Activated B cell treated with CpG ODN at 0.5 μM for 24 hours (primary cell): ENCODE measurements around the gene NUMBL. TPM values are rescaled to one million over a fixed set of nuclear protein-coding genes. Genes with fewer than 3 reads are reported as not detected.
"Not testable (repeated sequence)": the region's sequence is repeated elsewhere in the genome, so short reads cannot be mapped to it uniquely, and the experiment has no call there.

ENCODE experiments used
- ATAC-seq: fragments of 200-7000 bp; cut with Tn5 transposase; one replicate; pipeline ENCODE4 v1.10.0; 2021; ENCODE audit warnings: low read depth, mild to moderate bottlenecking, moderate library complexity
- CTCF ChIA-PET: fragments of 350-600 bp; sonication (Branson Sonifier 250); formaldehyde crosslinking; loops from one replicate; lab custom pipeline; 2021; ENCODE audit warnings: antibody characterized with exemption; lab: Charles Lee
- POLR2A ChIA-PET: fragments of 350-600 bp; sonication (Branson Sonifier 250); formaldehyde crosslinking; loops from one replicate; lab custom pipeline; 2021; ENCODE audit warnings: antibody characterized with exemption; lab: Charles Lee
- DNase-seq: peaks from one replicate; pipeline ENCODE4 v3.0.0; 2022
- H3K27ac Mint-ChIP-seq: one replicate; pipeline ENCODE4 v1.8.0; 2020; ENCODE audit warnings: mixed read lengths
- H3K27me3 Mint-ChIP-seq: one replicate; pipeline ENCODE4 v1.8.0; 2021; ENCODE audit warnings: mixed read lengths
- H3K36me3 Mint-ChIP-seq: one replicate; pipeline ENCODE4 v1.8.0; 2021; ENCODE audit warnings: low read depth, mixed read lengths
- H3K4me1 Mint-ChIP-seq: one replicate; pipeline ENCODE4 v1.8.0; 2021; ENCODE audit warnings: mixed read lengths
- H3K4me3 Mint-ChIP-seq: one replicate; pipeline ENCODE4 v1.8.0; 2020; ENCODE audit warnings: mild to moderate bottlenecking, mixed read lengths
- H3K9me3 Mint-ChIP-seq: one replicate; pipeline ENCODE4 v1.8.0; 2020; ENCODE audit warnings: mixed read lengths
- intact Hi-C: fragments of 100-400 bp; cut with micrococcal nuclease; formaldehyde crosslinking; loops from one replicate; pipeline ENCODE4 v1.15.1; 2024
- total RNA-seq: library from RNA; stranded (reverse); gene quantifications from 2 replicates; pipeline ENCODE4 v1.2.3, GENCODE V29; 2022
- TF ChIP-seq, protein P1 (sequence below): fragments of 200-600 bp; IDR thresholded peaks from one replicate; pipeline ENCODE4 v1.8.0; 2022; ENCODE audit warnings: antibody characterized with exemption, mild to moderate bottlenecking

NUMBL gene
- total RNA-seq, 1 donor from 2014 or later: 11.8 TPM

DNA sequence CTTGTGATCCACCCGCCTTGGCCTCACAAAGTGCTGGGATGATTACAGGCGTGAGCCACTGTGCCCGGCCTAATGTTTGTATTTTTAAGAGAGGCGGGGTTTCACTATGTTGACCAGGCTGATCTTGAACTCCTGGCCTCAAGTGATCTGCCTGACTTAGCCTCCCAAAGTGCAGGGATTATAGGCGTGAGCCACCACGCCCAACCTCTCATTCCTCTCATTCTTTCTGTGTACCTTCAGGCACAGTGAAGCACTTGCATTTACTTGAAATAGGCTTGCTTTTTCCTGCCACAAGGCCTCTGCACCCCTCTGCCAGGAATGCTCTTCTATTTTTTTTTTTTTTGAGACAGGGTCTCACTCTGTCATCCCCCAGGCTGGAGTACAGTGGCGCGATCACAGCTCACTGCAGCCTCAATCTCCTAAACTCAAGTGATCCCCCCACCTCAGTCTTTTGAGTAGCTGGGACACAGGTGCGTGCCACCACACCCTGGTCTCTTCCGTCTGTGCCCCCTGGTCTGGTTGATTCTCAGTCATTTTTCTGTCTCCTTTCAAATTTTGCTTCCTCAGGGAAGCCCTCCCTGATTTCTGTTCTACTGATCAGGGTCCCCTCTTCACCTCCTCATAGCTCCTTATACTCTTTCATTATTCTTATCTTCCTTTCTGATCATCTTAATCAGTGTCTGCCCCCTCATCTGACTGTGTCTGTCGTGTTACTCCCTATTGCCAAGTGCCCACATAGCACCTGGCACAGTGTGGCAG lies 44.7 kb upstream of the NUMBL start:
- H3K4me3 Mint-ChIP-seq: no peak overlapping the region
- peaks cover 84% of the 10 kb centered on the region for H3K36me3 Mint-ChIP-seq
- ATAC-seq (no peak), DNase-seq (no peak)
- TF ChIP-seq, protein P1, sequence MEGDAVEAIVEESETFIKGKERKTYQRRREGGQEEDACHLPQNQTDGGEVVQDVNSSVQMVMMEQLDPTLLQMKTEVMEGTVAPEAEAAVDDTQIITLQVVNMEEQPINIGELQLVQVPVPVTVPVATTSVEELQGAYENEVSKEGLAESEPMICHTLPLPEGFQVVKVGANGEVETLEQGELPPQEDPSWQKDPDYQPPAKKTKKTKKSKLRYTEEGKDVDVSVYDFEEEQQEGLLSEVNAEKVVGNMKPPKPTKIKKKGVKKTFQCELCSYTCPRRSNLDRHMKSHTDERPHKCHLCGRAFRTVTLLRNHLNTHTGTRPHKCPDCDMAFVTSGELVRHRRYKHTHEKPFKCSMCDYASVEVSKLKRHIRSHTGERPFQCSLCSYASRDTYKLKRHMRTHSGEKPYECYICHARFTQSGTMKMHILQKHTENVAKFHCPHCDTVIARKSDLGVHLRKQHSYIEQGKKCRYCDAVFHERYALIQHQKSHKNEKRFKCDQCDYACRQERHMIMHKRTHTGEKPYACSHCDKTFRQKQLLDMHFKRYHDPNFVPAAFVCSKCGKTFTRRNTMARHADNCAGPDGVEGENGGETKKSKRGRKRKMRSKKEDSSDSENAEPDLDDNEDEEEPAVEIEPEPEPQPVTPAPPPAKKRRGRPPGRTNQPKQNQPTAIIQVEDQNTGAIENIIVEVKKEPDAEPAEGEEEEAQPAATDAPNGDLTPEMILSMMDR: no peak
- POLR2A ChIA-PET: interaction anchor here (0.7 kb wide), 1 partner anchor 20 kb away, joined by 3 read pairs; no protein-coding TSS in a partner anchor
- H3K27me3 Mint-ChIP-seq: no peaks in the 10 kb centered on the region
- no peaks in the 10 kb centered on the region for H3K9me3 Mint-ChIP-seq
- no peaks in the 10 kb centered on the region for H3K4me1 Mint-ChIP-seq
- H3K27ac Mint-ChIP-seq: no peak overlapping the region
- intact Hi-C loops: no loop called here
- CTCF ChIA-PET: interaction anchor here (1.3 kb wide), 1 partner anchor 72 kb away, joined by 4 read pairs; no protein-coding TSS in a partner anchor

DNA sequence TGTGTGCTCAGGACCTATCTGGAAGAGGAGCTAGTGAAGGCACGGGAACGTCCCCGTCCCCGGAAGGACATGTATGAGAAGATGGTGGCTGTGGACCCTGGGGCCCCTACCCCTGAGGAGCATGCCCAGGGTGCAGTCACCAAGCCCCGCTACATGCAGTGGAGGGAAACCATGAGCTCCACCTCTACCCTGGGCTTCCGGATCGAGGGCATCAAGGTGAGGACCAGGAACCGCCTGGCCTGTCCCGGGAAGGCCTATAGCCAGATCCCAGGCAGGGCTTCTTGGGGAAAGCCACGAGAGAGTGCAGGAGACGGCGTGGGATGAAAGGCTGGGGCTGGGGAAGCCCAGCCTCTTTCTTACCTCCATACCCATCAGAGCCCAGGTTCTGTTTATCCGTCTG lies 42.7 kb upstream of the NUMBL start:
- H3K4me1 Mint-ChIP-seq: no peaks in the 10 kb centered on the region
- TF ChIP-seq, protein P1: no peak
- no peak for ATAC-seq
- no peak overlapping the region for H3K27ac Mint-ChIP-seq
- peaks cover 81% of the 10 kb centered on the region for H3K36me3 Mint-ChIP-seq
- ChIA-PET CTCF (no interaction called here), POLR2A (interaction anchor here (0.6 kb wide), 1 partner anchor 17 kb away, joined by 3 read pairs; the partner anchor contains the start of gene ACTMAP)
- no peak overlapping the region for H3K4me3 Mint-ChIP-seq
- H3K27me3 Mint-ChIP-seq: no peaks in the 10 kb centered on the region
- no peak for DNase-seq
- intact Hi-C loops: no loop called here
- H3K9me3 Mint-ChIP-seq: no peaks in the 10 kb centered on the region

DNA sequence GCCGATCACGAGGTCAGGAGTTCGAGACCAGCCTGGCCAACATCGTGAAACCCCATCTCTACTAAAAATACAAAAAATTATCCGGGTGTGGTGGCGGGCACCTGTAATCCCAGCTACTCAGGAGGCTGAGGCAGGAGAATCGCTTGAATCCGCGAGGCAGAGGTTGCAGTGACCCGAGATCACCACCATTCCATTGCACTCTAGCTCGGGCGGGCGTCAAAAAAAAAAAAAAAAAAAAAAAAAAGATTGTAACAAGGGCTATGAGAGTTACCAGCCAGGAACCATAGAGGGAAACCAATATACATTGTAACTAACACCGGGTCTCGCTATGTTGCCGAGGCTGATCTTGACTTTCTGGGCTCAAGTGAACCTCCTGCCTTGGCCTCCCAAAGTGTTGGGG lies 41.9 kb upstream of the NUMBL start:
- POLR2A ChIA-PET: interaction anchor here (0.6 to 0.7 kb wide), 3 partner anchors 13 to 422 kb away, joined by 3 to 4 read pairs (median 3); no protein-coding TSS in a partner anchor
- H3K36me3 Mint-ChIP-seq: peaks cover 84% of the 10 kb centered on the region
- H3K27me3 Mint-ChIP-seq, H3K4me1 Mint-ChIP-seq, H3K27ac Mint-ChIP-seq, intact Hi-C loops, H3K9me3 Mint-ChIP-seq, H3K4me3 Mint-ChIP-seq, DNase-seq, ATAC-seq, CTCF ChIA-PET: not testable (repeated sequence)

DNA sequence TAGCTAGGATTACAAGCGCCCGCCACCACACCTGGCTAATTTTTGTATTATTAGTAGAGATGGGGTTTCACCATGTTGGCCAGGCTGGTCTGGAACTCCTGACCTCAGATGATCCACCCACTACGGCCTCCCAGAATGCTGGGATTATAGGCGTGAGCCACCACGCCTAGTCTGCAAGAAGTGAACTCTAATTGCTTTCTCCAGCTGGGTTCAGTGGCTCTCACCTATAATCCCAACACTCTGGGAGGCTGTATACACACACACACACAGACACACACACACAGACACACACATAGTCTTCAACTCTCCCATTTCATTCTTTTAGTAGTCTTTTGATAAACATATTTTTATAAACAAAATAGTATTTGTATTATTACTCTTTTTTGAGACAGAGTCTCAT lies 39.6 kb upstream of the NUMBL start:
- intact Hi-C loops, H3K9me3 Mint-ChIP-seq, DNase-seq, H3K27ac Mint-ChIP-seq, H3K4me1 Mint-ChIP-seq, H3K4me3 Mint-ChIP-seq, H3K27me3 Mint-ChIP-seq, CTCF ChIA-PET, ATAC-seq: not testable (repeated sequence)
- POLR2A ChIA-PET: interaction anchor here (0.5 kb wide), 1 partner anchor 11 kb away, joined by 4 read pairs; no protein-coding TSS in a partner anchor
- peaks cover 80% of the 10 kb centered on the region for H3K36me3 Mint-ChIP-seq

DNA sequence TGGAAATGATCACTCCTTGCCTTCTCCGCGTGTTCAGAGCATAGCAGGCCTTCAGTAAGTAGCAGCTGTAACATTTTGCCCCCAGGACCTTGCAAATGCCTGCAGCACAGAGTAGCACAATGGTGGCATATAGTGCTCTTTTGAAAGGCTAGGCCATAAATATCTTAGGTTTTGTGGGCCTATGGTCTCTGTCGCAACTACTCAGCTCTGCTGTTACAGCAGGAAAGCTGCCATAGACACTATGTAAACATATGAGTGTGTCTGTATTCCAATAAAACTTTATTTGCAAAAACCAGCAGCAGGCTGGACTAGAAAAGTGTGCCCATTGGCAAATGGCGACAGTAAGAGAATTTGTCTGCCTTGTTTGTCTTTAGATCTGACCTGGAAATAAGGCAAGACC lies 35.8 kb upstream of the NUMBL start:
- TF ChIP-seq, protein P1: no peak
- Mint-ChIP-seq H3K27me3 (no peaks in the 10 kb centered on the region), H3K4me1 (peaks cover 11% of the 10 kb centered on the region), H3K9me3 (no peaks in the 10 kb centered on the region), H3K36me3 (peaks cover 75% of the 10 kb centered on the region), H3K4me3 (no peak overlapping the region), H3K27ac (no peak overlapping the region)
- intact Hi-C loops: no loop called here
- ATAC-seq (no peak), DNase-seq (no peak)
- ChIA-PET CTCF (no interaction called here), POLR2A (interaction anchor here (0.7 kb wide), 1 partner anchor 10 kb away, joined by 3 read pairs; the partner anchor contains the start of genes COQ8B and ITPKC)

DNA sequence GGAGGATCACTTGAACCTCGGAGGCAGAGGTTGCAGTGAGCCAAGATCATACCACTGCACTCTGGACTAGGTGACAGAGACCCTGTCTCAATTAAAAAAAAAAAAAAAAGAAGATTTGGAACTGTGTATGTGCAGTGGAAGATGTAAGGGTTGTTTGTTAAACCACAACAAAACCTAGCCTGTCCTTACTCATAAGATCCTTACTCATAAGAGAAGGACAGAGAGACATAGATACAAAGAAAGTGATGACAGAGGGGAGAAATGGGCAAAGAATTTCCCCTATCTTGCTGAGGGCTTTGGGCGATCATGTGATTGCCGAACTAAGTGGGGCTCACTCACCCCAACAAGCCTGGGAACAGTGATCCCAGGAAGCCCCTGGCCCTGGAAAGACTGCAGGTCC lies 34.4 kb upstream of the NUMBL start:
- Mint-ChIP-seq H3K4me1 (peaks cover 25% of the 10 kb centered on the region), H3K27ac (no peak overlapping the region), H3K9me3 (no peaks in the 10 kb centered on the region), H3K36me3 (peaks cover 69% of the 10 kb centered on the region), H3K27me3 (no peaks in the 10 kb centered on the region), H3K4me3 (no peak overlapping the region)
- no peak for DNase-seq
- ChIA-PET POLR2A (interaction anchor here (0.8 to 1.4 kb wide), 2 partner anchors 30 to 54 kb away, joined by 3 read pairs; partner anchors contain the start of gene RAB4B), CTCF (no interaction called here)
- no peak for ATAC-seq
- TF ChIP-seq, protein P1: no peak
- intact Hi-C loops: no loop called here
